ENCODE measurements around the gene SHISA9. TPM values are rescaled to one million over a fixed set of nuclear protein-coding genes. Genes with fewer than 3 reads are reported as not detected.

SHISA9 gene
- total RNA-seq, 5 donors from 2014 or later (not counting 1 experiment from before 2014, with no cell fraction given): 0.06 TPM; not detected in 4

DNA sequence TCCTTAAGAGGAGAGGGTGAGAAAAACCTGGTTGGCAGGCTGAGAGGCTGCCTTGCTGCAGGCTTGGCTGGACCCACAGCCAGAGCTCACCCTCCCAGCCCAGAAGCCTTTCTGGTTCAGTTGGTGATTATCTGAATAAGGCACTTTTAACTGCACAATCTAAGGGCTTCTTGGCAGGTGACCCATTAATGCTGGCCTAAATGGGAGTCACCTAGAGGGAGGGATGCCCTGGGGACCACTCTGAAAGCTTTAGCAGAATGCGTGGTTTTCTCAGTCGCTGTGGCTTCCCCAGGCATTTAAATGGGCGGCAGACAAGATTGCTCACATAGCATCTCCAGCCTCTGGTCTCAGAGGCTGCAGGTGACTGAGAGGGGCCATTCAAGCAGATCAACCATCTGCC is 33.2 kb upstream of the SHISA9 start:
- ChIA-PET CTCF (no interaction called here), POLR2A (no interaction called here)
- H3K4me1 ChIP-seq (ENCODE audit: control insufficient read depth in 1 of 2, extremely low read depth in 1 of 2, insufficient read depth in 2 of 2, low read length in 2 of 2): no peaks in the 10 kb centered on the region
- WGBS (ENCODE audit: insufficient coverage): 62% methylated on average over 3 of the region's 3 CpGs
- no peaks in the 10 kb centered on the region for H3K36me3 Mint-ChIP-seq
- no peak overlapping the region for H3K4me3 ChIP-seq (ENCODE audit: control insufficient read depth in 1 of 2, extremely low read depth in 1 of 2, low read length in 1 of 2)
- ATAC-seq (replicated peaks in 1 of 4) (no peak), DNase-seq (no peak)
- no peak overlapping the region for H3K27ac ChIP-seq (ENCODE audit: low read length)
- H3K27me3 ChIP-seq (replicated peaks in 1 of 2; ENCODE audit: control insufficient read depth in 2 of 2, extremely low read depth in 1 of 2, insufficient read depth in 2 of 2, low read length in 1 of 2): peaks cover 0 to 7% of the 10 kb centered on the region in 2 experiments
- H3K4me1 Mint-ChIP-seq: no peaks in the 10 kb centered on the region
- no peaks in the 10 kb centered on the region for H3K9me3 ChIP-seq
- no peak overlapping the region for H3K4me3 Mint-ChIP-seq
- H3K27ac Mint-ChIP-seq: no peak overlapping the region
- H3K9me3 Mint-ChIP-seq: no peaks in the 10 kb centered on the region
- peaks cover 12 to 13% of the 10 kb centered on the region in 2 donors for H3K27me3 Mint-ChIP-seq
- H3K36me3 ChIP-seq (ENCODE audit: control insufficient read depth in 2 of 2, extremely low read depth in 1 of 2, insufficient read depth in 1 of 2, low read length in 1 of 2): no peaks in the 10 kb centered on the region

GRCh38 chr16:12868788-12869187 is 32.6 kb upstream of the SHISA9 start:
- H3K27me3 Mint-ChIP-seq: peaks cover 12 to 18% of the 10 kb centered on the region in 2 donors
- no peaks in the 10 kb centered on the region for H3K36me3 Mint-ChIP-seq
- ChIA-PET POLR2A (no interaction called here), CTCF (no interaction called here)
- no peak for ATAC-seq (replicated peaks in 1 of 4)
- H3K27ac Mint-ChIP-seq: no peak overlapping the region
- H3K36me3 ChIP-seq (ENCODE audit: control insufficient read depth in 2 of 2, extremely low read depth in 1 of 2, insufficient read depth in 1 of 2, low read length in 1 of 2): no peaks in the 10 kb centered on the region
- H3K4me1 Mint-ChIP-seq: no peaks in the 10 kb centered on the region
- DNase-seq: no peak
- no peaks in the 10 kb centered on the region for H3K9me3 ChIP-seq
- no peaks in the 10 kb centered on the region for H3K9me3 Mint-ChIP-seq
- 87% methylated on average over 3 of the region's 8 CpGs for WGBS (ENCODE audit: insufficient coverage)
- H3K4me3 Mint-ChIP-seq: no peak overlapping the region
- no peaks in the 10 kb centered on the region for H3K4me1 ChIP-seq (ENCODE audit: control insufficient read depth in 1 of 2, extremely low read depth in 1 of 2, insufficient read depth in 2 of 2, low read length in 2 of 2)
- H3K27me3 ChIP-seq (replicated peaks in 1 of 2; ENCODE audit: control insufficient read depth in 2 of 2, extremely low read depth in 1 of 2, insufficient read depth in 2 of 2, low read length in 1 of 2): peaks cover 0 to 7% of the 10 kb centered on the region in 2 experiments
- H3K4me3 ChIP-seq (ENCODE audit: control insufficient read depth in 1 of 2, extremely low read depth in 1 of 2, low read length in 1 of 2): no peak overlapping the region
- H3K27ac ChIP-seq (ENCODE audit: low read length): no peak overlapping the region

DNA sequence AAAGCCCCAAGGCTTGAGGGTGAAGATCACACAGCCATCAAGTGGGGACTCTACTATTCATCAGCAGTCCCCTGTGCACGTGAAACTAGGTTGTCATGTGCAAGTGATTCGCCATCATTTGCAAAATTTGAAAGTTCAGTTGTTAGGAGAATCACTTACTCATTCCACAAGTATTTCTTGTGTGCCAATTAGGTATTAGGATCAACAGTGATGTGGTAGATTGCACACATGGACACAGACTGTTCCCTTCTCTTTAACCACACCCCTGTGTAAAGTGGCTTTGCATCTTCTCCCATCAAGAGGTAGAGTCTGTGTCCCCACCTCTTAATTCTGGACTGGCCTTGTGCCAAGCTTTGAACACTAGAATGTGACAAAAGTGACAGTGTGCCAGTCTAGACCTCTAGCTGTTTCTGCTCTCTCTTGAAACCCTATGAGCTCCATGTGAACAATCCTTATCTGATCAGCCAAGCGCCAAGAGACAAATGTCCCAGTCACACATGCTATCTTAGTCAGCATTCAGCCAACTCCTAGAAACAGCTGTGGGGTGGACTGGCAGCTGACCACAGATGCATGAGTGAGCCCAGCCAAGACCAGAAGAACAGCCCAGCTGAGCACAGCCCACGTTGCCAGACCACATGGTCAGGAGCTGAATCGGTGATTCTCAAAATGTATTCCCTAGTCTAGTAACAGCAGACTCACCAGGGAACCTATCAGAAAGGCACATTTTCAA is 31.5 kb upstream of the SHISA9 start:
- Histone ChIP-seq H3K4me3 (ENCODE audit: control insufficient read depth in 1 of 2, extremely low read depth in 1 of 2, low read length in 1 of 2) (no peak overlapping the region), H3K9me3 (no peaks in the 10 kb centered on the region), H3K27ac (ENCODE audit: low read length) (no peak overlapping the region), H3K27me3 (replicated peaks in 1 of 2; ENCODE audit: control insufficient read depth in 2 of 2, extremely low read depth in 1 of 2, insufficient read depth in 2 of 2, low read length in 1 of 2) (peaks cover 2 to 4% of the 10 kb centered on the region in 2 experiments), H3K4me1 (ENCODE audit: control insufficient read depth in 1 of 2, extremely low read depth in 1 of 2, insufficient read depth in 2 of 2, low read length in 2 of 2) (no peaks in the 10 kb centered on the region), H3K36me3 (ENCODE audit: control insufficient read depth in 2 of 2, extremely low read depth in 1 of 2, insufficient read depth in 1 of 2, low read length in 1 of 2) (no peaks in the 10 kb centered on the region)
- ATAC-seq (replicated peaks in 1 of 4): no peak
- no peaks in the 10 kb centered on the region for H3K9me3 Mint-ChIP-seq
- POLR2A ChIA-PET: interaction anchor here in 1 of 2 donors (0.6 kb wide), 2 partner anchors 9 to 13 kb away, joined by 4 to 5 read pairs; no protein-coding TSS in a partner anchor
- H3K27ac Mint-ChIP-seq: no peak overlapping the region
- peaks cover 10 to 15% of the 10 kb centered on the region in 2 donors for H3K27me3 Mint-ChIP-seq
- H3K36me3 Mint-ChIP-seq: no peaks in the 10 kb centered on the region
- no peaks in the 10 kb centered on the region for H3K4me1 Mint-ChIP-seq
- CTCF ChIA-PET: no interaction called here
- 67% methylated on average over 2 of the region's 5 CpGs for WGBS (ENCODE audit: insufficient coverage)
- no peak for DNase-seq
- H3K4me3 Mint-ChIP-seq: no peak overlapping the region

DNA sequence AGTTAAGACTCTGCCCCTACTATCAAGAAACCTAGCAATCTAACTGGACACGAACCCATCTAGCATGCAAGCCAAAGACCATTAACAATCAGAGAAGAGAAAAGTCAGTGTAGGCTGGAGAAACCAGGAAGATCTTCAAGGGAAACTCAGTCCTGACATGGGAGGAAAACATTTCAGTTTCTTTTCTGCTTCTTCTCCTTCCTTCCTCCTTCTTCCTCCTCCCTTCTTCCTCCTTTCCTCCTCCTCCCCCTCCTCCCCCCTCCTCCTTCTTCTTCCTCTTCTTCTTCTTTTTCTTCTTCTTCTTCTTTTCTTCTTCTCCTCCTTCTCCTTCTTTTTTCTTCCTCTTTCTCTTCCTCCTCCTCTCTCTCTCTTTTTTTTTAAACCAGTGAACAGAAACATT is 29.6 kb upstream of the SHISA9 start:
- no peaks in the 10 kb centered on the region for H3K36me3 ChIP-seq (ENCODE audit: control insufficient read depth in 2 of 2, extremely low read depth in 1 of 2, insufficient read depth in 1 of 2, low read length in 1 of 2)
- no peak for DNase-seq
- H3K27ac Mint-ChIP-seq: no peak overlapping the region
- H3K4me3 Mint-ChIP-seq: no peak overlapping the region
- no peaks in the 10 kb centered on the region for H3K36me3 Mint-ChIP-seq
- no peaks in the 10 kb centered on the region for H3K9me3 ChIP-seq
- ATAC-seq (replicated peaks in 1 of 4): no peak
- ChIA-PET POLR2A (no interaction called here), CTCF (no interaction called here)
- no CpG with 5 or more reads among the region's 1 CpG for WGBS (ENCODE audit: insufficient coverage)
- peaks cover 2 to 4% of the 10 kb centered on the region in 2 experiments for H3K27me3 ChIP-seq (replicated peaks in 1 of 2; ENCODE audit: control insufficient read depth in 2 of 2, extremely low read depth in 1 of 2, insufficient read depth in 2 of 2, low read length in 1 of 2)
- no peak overlapping the region for H3K4me3 ChIP-seq (ENCODE audit: control insufficient read depth in 1 of 2, extremely low read depth in 1 of 2, low read length in 1 of 2)
- no peaks in the 10 kb centered on the region for H3K4me1 ChIP-seq (ENCODE audit: control insufficient read depth in 1 of 2, extremely low read depth in 1 of 2, insufficient read depth in 2 of 2, low read length in 2 of 2)
- no peak overlapping the region for H3K27ac ChIP-seq (ENCODE audit: low read length)
- H3K9me3 Mint-ChIP-seq: no peaks in the 10 kb centered on the region
- H3K27me3 Mint-ChIP-seq: peaks cover 3 to 8% of the 10 kb centered on the region in 2 donors
- no peaks in the 10 kb centered on the region for H3K4me1 Mint-ChIP-seq

GRCh38 chr16:12874186-12874585 is 27.2 kb upstream of the SHISA9 start:
- H3K27me3 ChIP-seq (replicated peaks in 1 of 2; ENCODE audit: control insufficient read depth in 2 of 2, extremely low read depth in 1 of 2, insufficient read depth in 2 of 2, low read length in 1 of 2): peaks cover 2 to 7% of the 10 kb centered on the region in 2 experiments
- Mint-ChIP-seq H3K27me3 (peaks cover 7 to 16% of the 10 kb centered on the region in 2 donors), H3K4me3 (no peak overlapping the region), H3K9me3 (no peaks in the 10 kb centered on the region), H3K27ac (no peak overlapping the region), H3K4me1 (no peaks in the 10 kb centered on the region), H3K36me3 (no peaks in the 10 kb centered on the region)
- CTCF ChIA-PET: no interaction called here
- H3K36me3 ChIP-seq (ENCODE audit: control insufficient read depth in 2 of 2, extremely low read depth in 1 of 2, insufficient read depth in 1 of 2, low read length in 1 of 2): no peaks in the 10 kb centered on the region
- H3K27ac ChIP-seq (ENCODE audit: low read length): no peak overlapping the region
- POLR2A ChIA-PET: no interaction called here
- no peak overlapping the region for H3K4me3 ChIP-seq (ENCODE audit: control insufficient read depth in 1 of 2, extremely low read depth in 1 of 2, low read length in 1 of 2)
- H3K9me3 ChIP-seq: no peaks in the 10 kb centered on the region
- 0% methylated on average over 1 of the region's 2 CpGs for WGBS (ENCODE audit: insufficient coverage)
- DNase-seq (no peak), ATAC-seq (replicated peaks in 1 of 4) (no peak)
- no peaks in the 10 kb centered on the region for H3K4me1 ChIP-seq (ENCODE audit: control insufficient read depth in 1 of 2, extremely low read depth in 1 of 2, insufficient read depth in 2 of 2, low read length in 2 of 2)

DNA sequence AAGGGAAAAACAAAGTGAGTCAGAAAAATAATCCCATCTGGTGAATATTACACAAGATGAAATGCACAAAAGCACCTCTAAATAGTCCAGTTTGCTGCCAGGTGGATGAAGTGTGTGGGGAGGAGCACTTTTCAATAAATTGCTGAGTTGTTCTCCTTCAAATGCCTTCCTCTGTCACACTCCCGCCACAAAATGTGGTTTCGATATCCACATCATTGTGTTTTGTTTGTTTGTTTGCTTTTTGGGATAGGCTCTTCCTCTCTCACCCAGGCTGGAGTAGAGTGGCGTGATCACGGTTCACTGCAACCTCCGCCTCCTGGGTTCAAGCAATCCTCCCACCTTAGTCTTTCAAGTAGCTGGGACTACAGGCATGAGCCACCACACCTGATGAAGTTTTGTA is 24.6 kb upstream of the SHISA9 start:
- no peaks in the 10 kb centered on the region for H3K4me1 Mint-ChIP-seq
- Histone ChIP-seq H3K36me3 (ENCODE audit: control insufficient read depth in 2 of 2, extremely low read depth in 1 of 2, insufficient read depth in 1 of 2, low read length in 1 of 2) (no peaks in the 10 kb centered on the region), H3K27me3 (replicated peaks in 1 of 2; ENCODE audit: control insufficient read depth in 2 of 2, extremely low read depth in 1 of 2, insufficient read depth in 2 of 2, low read length in 1 of 2) (peaks cover 2 to 7% of the 10 kb centered on the region in 2 experiments), H3K4me1 (ENCODE audit: control insufficient read depth in 1 of 2, extremely low read depth in 1 of 2, insufficient read depth in 2 of 2, low read length in 2 of 2) (no peaks in the 10 kb centered on the region), H3K9me3 (no peaks in the 10 kb centered on the region), H3K4me3 (ENCODE audit: control insufficient read depth in 1 of 2, extremely low read depth in 1 of 2, low read length in 1 of 2) (no peak overlapping the region), H3K27ac (ENCODE audit: low read length) (no peak overlapping the region)
- WGBS (ENCODE audit: insufficient coverage): no CpG with 5 or more reads among the region's 5 CpGs
- ChIA-PET POLR2A (no interaction called here), CTCF (no interaction called here)
- H3K27ac Mint-ChIP-seq: no peak overlapping the region
- DNase-seq: no peak
- H3K27me3 Mint-ChIP-seq: peaks cover 7 to 21% of the 10 kb centered on the region in 2 donors
- no peak for ATAC-seq (replicated peaks in 1 of 4)
- no peaks in the 10 kb centered on the region for H3K36me3 Mint-ChIP-seq
- H3K4me3 Mint-ChIP-seq: no peak overlapping the region
- peaks cover 0 to 4% (median 0%) of the 10 kb centered on the region in 3 donors for H3K9me3 Mint-ChIP-seq
